ENCODE measurements around the gene ZNF217.

Gene ZNF217

GRCh38 chr20:53574259-53574789, 19.3 kb downstream of the ZNF217 start:
- H3K27ac ChIP-seq: no peak overlapping the region
- TF ChIP-seq, protein P1, sequence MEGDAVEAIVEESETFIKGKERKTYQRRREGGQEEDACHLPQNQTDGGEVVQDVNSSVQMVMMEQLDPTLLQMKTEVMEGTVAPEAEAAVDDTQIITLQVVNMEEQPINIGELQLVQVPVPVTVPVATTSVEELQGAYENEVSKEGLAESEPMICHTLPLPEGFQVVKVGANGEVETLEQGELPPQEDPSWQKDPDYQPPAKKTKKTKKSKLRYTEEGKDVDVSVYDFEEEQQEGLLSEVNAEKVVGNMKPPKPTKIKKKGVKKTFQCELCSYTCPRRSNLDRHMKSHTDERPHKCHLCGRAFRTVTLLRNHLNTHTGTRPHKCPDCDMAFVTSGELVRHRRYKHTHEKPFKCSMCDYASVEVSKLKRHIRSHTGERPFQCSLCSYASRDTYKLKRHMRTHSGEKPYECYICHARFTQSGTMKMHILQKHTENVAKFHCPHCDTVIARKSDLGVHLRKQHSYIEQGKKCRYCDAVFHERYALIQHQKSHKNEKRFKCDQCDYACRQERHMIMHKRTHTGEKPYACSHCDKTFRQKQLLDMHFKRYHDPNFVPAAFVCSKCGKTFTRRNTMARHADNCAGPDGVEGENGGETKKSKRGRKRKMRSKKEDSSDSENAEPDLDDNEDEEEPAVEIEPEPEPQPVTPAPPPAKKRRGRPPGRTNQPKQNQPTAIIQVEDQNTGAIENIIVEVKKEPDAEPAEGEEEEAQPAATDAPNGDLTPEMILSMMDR (conservative IDR thresholded peaks at IDR 0.05): no peak
- TF ChIP-seq ZFX (IDR thresholded peaks at IDR 0.05): no peak

- no peak overlapping the region for H3K27ac ChIP-seq
- TF ChIP-seq, protein P1 (conservative IDR thresholded peaks at IDR 0.05): no peak
- TF ChIP-seq ZFX (IDR thresholded peaks at IDR 0.05): no peak
Observed at GRCh38 chr20:53571555-53572286, 21.9 kb downstream of the ZNF217 start.

DNA sequence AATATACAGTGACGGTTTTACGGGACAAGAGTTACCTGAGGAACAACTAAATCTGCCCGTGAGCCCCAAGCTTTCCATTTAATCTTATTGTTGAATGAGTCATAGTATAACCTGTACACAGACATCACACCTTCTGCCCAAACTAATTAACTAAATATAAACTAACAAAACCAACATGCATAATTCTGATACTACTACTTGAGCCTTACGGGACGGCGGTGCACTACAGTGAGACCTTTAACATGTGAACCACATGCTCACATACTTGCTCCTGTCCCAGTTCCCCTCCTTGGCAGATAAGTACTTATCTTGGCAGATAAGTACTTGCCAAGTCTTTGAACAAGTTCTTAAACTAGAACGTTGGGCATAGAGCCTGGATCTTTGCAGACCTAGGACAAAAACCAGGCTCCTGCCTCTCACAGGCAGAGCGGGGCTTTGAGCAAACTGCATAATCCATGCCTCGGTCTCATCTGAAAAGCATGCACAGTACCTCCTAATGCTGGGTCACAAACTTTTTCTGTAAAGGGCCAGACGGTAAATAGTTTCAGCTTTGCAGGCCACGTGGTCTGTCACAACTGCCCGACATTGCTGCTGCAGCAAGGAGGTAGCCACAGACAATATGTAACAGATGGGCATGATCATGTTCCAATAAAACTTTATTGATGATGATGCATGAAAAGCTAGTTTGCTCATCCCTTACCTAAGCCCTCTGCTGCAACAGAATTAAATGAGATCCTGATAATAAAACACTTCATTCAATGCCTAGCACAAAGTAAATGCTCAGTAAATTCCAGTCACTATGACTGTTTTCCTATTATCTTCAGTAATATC, 23.0 kb downstream of the ZNF217 start:
- H3K27ac ChIP-seq: peak overlapping the region; percentile 17; the same call in 1 of the 2 replicates
- TF ChIP-seq, protein P1 (conservative IDR thresholded peaks at IDR 0.05): no peak
- no peak for TF ChIP-seq ZFX (IDR thresholded peaks at IDR 0.05)

DNA sequence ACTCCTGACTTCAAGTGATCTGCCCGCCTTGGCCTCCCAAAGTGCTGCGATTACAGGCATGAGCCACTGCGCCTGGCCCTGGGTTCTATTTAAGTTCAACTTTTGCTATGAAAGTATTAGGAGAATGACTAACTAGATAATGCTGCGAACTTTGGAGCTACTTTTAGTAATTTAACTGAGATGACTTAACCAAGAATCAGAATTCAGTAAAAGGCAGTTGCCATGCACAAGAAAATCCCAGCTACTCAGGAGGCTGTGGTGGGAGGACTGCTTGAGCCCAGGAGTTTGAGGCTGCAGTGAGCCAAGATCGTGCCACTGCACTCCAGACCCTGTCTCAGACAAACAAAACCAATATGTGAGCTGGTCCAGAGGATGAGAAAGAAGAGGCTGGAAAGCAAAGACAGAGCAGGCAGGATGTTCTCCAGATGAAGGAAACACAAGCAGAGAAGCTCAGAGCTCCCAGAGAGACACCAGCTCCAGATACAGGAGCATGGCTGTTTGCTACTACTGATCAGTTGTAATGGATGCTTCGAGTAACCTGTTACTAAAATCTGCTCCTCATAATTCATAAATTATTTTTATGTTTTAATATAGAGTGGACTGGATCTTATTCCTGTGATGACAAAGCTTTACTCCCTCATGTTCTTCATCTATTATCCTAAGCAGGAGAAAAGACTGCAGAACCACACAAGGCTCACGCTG, 23.9 kb downstream of the ZNF217 start:
- TF ChIP-seq, protein P1 (conservative IDR thresholded peaks at IDR 0.05): no peak
- TF ChIP-seq ZFX (IDR thresholded peaks at IDR 0.05): no peak
- no peak overlapping the region for H3K27ac ChIP-seq

- no peak overlapping the region for H3K27ac ChIP-seq
- TF ChIP-seq, protein P1 (conservative IDR thresholded peaks at IDR 0.05): no peak
- TF ChIP-seq ZFX (IDR thresholded peaks at IDR 0.05): no peak
Observed at GRCh38 chr20:53569005-53569404, 24.6 kb downstream of the ZNF217 start.

DNA sequence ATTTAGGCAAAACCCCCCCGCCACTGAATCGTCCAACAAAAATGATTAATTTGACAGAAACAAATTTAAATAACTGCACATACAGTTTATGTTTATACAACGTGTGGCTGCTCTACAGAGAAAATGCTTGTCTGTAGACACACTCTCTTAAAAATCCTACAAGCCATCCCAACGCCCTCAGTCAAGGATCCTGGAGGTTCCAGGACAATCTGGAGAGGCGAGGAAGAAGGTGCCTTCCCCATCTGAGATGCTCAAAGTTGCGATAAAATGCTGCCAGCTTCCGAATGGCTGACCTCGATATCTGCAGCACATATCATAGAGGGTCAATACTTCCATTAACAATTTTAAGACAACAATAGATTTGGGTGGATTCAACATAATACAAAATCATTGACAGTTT, 25.3 kb downstream of the ZNF217 start:
- TF ChIP-seq, protein P1 (conservative IDR thresholded peaks at IDR 0.05): no peak
- no peak for TF ChIP-seq ZFX (IDR thresholded peaks at IDR 0.05)
- H3K27ac ChIP-seq: no peak overlapping the region

Measured in C4-2B (cell line).